C4-2B (cell line): ENCODE results near the gene ANKH.

Source experiments
- H3K27ac ChIP-seq: fragments of 450-650 bp; 2 replicates; pipeline ENCODE4 v1.5.1; 2017
- ZFX ChIP-seq: fragments of 450-650 bp; IDR thresholded peaks from 2 replicates; pipeline ENCODE4 v1.6.1; 2017
- TF ChIP-seq, protein P1 (sequence below): fragments of 450-650 bp; conservative IDR thresholded peaks from 2 replicates; pipeline ENCODE4 v1.5.1; 2017; ENCODE audit warnings: mild to moderate bottlenecking

Gene ANKH

DNA sequence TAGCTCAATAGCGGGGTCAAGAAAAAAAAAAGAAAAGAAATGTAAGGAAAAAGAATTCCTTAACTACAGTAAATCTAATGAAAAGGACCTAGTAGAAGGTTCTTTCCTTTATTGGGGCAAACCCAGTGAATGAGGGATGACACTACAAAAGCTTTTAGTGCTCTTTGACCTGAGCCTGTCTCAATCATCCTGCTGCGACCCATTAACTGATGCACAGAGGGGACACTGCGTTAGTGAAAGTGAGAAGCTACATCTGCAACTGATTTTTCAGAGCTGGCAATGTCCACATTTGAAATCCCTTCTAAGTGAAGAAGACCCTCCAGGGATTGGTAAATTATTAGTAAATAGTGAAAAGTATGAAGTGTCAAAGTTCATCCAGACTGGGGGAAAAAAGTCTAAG, 106.0 kb downstream of the ANKH start:
- TF ChIP-seq, protein P1, sequence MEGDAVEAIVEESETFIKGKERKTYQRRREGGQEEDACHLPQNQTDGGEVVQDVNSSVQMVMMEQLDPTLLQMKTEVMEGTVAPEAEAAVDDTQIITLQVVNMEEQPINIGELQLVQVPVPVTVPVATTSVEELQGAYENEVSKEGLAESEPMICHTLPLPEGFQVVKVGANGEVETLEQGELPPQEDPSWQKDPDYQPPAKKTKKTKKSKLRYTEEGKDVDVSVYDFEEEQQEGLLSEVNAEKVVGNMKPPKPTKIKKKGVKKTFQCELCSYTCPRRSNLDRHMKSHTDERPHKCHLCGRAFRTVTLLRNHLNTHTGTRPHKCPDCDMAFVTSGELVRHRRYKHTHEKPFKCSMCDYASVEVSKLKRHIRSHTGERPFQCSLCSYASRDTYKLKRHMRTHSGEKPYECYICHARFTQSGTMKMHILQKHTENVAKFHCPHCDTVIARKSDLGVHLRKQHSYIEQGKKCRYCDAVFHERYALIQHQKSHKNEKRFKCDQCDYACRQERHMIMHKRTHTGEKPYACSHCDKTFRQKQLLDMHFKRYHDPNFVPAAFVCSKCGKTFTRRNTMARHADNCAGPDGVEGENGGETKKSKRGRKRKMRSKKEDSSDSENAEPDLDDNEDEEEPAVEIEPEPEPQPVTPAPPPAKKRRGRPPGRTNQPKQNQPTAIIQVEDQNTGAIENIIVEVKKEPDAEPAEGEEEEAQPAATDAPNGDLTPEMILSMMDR: no peak
- no peak for TF ChIP-seq ZFX
- no peak overlapping the region for H3K27ac ChIP-seq

DNA sequence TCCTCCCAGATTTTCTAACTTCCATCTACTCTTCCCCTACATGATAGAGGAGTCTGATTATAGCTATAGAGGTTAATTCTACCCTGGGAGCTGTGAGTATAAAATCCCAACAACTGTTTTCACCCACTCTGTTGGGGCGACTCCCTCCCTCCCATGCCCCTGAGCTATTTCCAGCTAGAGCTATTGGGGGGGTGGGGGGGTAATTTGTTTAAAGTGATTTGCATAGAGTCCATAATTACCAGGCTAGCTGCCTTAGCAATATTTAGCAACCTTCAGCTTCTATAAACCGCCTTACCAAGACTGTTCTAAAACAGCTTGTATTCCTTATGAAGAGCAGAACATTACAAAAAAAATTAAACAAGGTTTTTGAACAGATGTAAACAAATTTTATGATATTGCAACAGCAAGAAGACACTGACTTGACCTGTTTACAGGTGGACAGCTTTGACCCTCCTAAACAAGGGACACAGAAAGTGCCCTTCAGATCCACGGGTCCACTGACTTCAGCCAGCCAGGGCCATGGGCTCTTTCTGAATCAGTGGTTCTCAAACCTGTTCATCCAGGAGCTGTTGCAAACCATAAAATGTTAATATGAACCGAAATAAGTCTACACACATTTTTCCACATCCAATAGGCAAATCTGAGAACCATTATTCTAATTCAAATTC, 108.9 kb downstream of the ANKH start:
- no peak overlapping the region for H3K27ac ChIP-seq
- no peak for TF ChIP-seq ZFX
- TF ChIP-seq, protein P1: no peak

DNA sequence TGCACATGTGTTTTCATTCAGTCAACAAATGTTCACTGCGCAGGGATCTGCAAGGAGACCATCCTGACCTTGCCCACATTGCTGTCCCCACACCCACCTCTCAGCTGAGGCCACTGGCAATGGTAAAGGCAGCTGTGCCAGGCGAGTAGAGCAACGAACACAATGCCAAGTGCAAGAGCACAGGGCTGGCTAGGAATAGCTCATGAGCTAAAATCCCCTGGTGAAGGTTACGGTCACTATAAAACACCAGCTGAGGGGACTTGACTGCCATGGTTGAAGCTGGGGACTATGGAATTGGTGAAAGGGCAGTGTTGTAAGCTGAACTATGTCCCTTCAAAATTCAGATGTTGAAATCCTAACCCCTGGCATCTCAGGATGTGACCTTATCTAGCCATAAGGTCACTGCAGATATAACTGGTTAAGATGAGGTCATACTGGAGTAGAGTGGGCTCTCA, 111.0 kb downstream of the ANKH start:
- H3K27ac ChIP-seq: no peak overlapping the region
- no peak for TF ChIP-seq ZFX
- TF ChIP-seq, protein P1: no peak

DNA sequence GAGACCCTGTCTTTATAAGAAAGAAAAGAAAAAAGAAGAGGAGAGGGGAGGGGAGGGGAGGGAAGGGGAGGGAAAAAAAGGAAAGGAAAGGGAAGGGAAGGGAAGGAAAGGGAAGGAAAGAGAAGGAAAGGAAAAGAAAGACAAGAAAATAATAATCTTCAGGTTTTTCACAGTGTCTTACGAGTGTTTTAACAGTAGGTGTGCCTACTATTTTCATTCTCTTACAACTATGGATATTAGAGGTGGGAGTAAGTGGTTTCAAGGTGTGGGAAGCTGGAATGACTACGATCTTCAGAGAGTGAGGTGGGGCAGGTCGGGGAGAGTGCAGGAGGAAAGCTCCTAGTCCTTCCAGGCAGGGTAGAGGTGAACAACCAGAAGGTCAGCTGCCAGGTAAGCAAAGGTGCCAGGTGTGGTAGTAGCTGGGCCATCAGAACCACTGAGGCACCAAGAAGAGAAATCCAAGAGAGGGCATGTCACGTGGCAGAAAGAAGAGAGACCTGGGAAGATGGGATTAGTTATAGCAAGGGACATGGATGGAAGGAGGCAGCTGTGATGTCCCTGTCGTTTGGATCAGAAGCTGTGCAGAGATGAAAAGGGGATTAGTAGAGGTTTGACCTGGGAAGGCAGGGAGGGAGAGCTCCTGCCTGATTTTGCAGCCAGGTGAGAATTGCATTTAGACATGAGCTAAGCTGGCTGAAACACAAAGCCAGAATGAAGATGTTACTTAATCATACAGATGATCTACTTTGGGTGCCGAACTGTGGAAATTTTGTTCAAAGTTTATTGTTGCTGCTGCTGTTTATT, 111.6 kb downstream of the ANKH start:
- H3K27ac ChIP-seq: no peak overlapping the region
- TF ChIP-seq, protein P1: no peak
- TF ChIP-seq ZFX: no peak

DNA sequence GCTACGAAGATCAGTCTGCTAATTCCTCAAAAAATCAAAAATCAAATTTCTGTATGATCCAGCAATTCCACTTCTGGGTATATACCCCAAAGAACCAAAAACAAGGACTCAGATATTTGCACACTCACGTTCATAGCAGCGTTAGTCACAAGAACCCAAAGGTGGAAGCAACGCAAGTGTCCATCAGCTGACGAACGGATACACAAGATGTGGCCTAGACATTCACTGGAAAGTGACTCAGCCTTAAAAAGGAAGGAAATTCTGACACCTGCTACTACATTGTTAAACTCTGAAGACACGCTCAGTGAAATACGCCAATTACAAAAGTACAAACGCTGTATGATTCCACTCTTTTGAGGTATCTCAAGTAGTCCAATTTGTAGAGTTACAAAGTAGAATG, 113.7 kb downstream of the ANKH start:
- H3K27ac ChIP-seq: no peak overlapping the region
- no peak for TF ChIP-seq ZFX
- TF ChIP-seq, protein P1: no peak

DNA sequence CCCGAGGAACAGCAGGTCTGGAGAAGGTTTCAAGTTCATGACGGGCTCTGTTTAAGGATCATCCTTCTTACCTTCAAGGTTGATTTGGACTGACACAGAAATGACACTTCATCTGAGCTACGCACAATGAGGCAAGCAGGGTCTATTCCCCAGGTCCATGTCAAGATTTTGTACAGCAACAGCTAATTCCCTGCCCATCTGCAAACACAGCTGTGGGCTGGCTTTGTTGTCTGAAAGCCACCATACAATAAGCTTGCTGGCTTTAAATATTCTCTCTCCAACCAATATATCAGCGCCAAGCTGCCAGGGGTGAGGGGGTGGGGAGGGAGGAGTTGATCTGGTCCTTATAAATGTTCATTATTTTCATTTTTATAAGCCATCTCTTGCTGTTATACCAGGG, 115.1 kb downstream of the ANKH start:
- no peak for TF ChIP-seq ZFX
- TF ChIP-seq, protein P1: no peak
- no peak overlapping the region for H3K27ac ChIP-seq

DNA sequence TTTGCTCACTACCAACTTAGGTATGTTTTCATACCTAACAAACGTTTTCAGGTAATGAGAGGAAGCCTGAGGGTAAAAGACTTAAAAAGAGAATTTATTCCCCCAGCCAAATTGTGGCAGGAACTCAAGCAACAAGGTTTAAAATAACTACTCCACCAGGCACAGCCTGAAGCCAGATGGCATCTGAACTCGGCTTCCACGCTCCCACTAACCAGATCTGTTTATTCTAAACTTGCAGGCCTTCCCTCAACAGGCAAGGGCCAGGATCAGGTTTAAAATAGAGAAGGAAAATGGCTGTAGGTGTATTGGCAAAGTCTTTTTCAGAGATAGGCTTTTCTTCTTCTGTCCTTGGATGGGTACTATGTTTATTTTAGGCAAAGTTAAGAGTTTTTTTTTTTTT, 117.6 kb downstream of the ANKH start:
- TF ChIP-seq, protein P1: no peak
- no peak for TF ChIP-seq ZFX
- no peak overlapping the region for H3K27ac ChIP-seq
